ENCODE results near the gene GALNT9. TPM values are rescaled to one million over a fixed set of nuclear protein-coding genes. Genes with fewer than 3 reads are reported as not detected.

GALNT9 gene
- total and polyA plus RNA-seq, 10 donors: 0.20 to 2.4 (median 0.84) TPM

- peaks cover 0 to 9% (median 0%) of the 10 kb centered on the region in 8 donors for H3K9me3 ChIP-seq
- H3K4me1 ChIP-seq: peaks cover 0 to 30% (median 8%) of the 10 kb centered on the region in 6 donors
- H3K27ac ChIP-seq: peak overlapping the region in 7 of 8 donors; percentile 27 to 67 (median 59)
- WGBS, 5 donors: 4 to 10% (median 5%) methylated on average over 8 of the region's 8 CpGs
- H3K4me3 ChIP-seq: peak overlapping the region in 1 of 8 donors; percentile 3
- peaks cover 0 to 62% (median 26%) of the 10 kb centered on the region in 7 donors for H3K27me3 ChIP-seq (replicated peaks in 1 of 7)
- intact Hi-C loops (cut with DNase I; ENCODE audit: low total_unique reads): no loop called here
- no peaks in the 10 kb centered on the region for H3K36me3 ChIP-seq
- no peak for DNase-seq
- no peak for TF ChIP-seq POLR2AphosphoS5 (IDR thresholded peaks at IDR 0.05)
- no peak for TF ChIP-seq POLR2A (IDR thresholded peaks at IDR 0.05)
- TF ChIP-seq CTCF (IDR thresholded peaks at IDR 0.05 in 8 of 11, conservative IDR thresholded peaks at IDR 0.05 in 3 of 11): no peak
Measured at GRCh38 chr12:132178316-132178715, 151.1 kb downstream of the GALNT9 start.

GRCh38 chr12:132176920-132177551, 152.4 kb downstream of the GALNT9 start:
- Histone ChIP-seq H3K36me3 (no peaks in the 10 kb centered on the region), H3K4me1 (peaks cover 0 to 30% (median 8%) of the 10 kb centered on the region in 6 donors), H3K27ac (peak overlapping the region in 7 of 8 donors; percentile 43 to 63 (median 54)), H3K27me3 (replicated peaks in 1 of 7) (peaks cover 0 to 74% (median 36%) of the 10 kb centered on the region in 7 donors), H3K4me3 (no peak overlapping the region), H3K9me3 (no peaks in the 10 kb centered on the region)
- 67 to 82% (median 73%) methylated on average over 17 to 25 of the region's 25 CpGs for WGBS, 5 donors
- TF ChIP-seq POLR2AphosphoS5 (IDR thresholded peaks at IDR 0.05) (peak in 1 of 3 donors; percentile 51), CTCF (IDR thresholded peaks at IDR 0.05 in 8 of 11, conservative IDR thresholded peaks at IDR 0.05 in 3 of 11) (no peak)
- intact Hi-C loops (cut with DNase I; ENCODE audit: low total_unique reads): no loop called here
- DNase-seq: peak; percentile 66

GRCh38 chr12:132176385-132176919, 152.9 kb downstream of the GALNT9 start:
- intact Hi-C loops (cut with DNase I; ENCODE audit: low total_unique reads): no loop called here
- no peak for DNase-seq
- peak overlapping the region in 7 of 8 donors; percentile 43 to 69 (median 54) for H3K27ac ChIP-seq
- H3K9me3 ChIP-seq: no peaks in the 10 kb centered on the region
- WGBS, 5 donors: 64 to 75% (median 73%) methylated on average over 18 to 19 of the region's 19 CpGs
- peaks cover 0 to 30% (median 8%) of the 10 kb centered on the region in 6 donors for H3K4me1 ChIP-seq
- peaks cover 0 to 80% (median 36%) of the 10 kb centered on the region in 7 donors for H3K27me3 ChIP-seq (replicated peaks in 1 of 7)
- H3K36me3 ChIP-seq: no peaks in the 10 kb centered on the region
- H3K4me3 ChIP-seq: no peak overlapping the region
- TF ChIP-seq POLR2AphosphoS5 (IDR thresholded peaks at IDR 0.05): peak in 2 of 3 donors; percentile 38 to 45
- TF ChIP-seq CTCF (IDR thresholded peaks at IDR 0.05 in 8 of 11, conservative IDR thresholded peaks at IDR 0.05 in 3 of 11): no peak
